DLD1 (cell line): ENCODE data around the gene IKBIP.
"Not testable (repeated sequence)": the region's sequence is repeated elsewhere in the genome, so short reads cannot be mapped to it uniquely, and the experiment has no call there.

Source experiments
- in situ Hi-C: cut with HindIII; loops from 2 replicates; pipeline ENCODE4 v1.10.0; 2017; ENCODE audit warnings: low sequenced_read_pairs

Gene IKBIP

GRCh38 chr12:98638009-98638408, 6.6 kb downstream of the IKBIP start:
- in situ Hi-C loops: no loop called here

DNA sequence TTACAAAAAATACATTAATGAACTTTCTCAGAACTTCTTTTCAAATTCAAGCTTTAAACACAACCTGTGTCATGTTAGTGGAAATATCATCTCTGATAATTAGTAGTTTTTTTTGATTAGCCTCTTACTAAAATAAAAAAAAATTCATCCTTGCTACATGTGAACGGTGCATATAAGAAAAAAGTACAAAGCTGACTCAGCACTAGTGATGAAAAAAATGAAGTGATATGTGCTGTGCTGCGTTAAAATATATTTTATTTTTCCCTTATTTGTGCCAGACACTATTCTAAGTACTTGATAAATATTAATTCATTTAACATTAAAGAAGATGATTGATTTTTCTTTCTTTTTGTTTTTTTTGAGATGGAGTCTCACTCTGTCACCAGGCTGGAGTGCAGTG, 7.5 kb downstream of the IKBIP start:
- in situ Hi-C loops: no loop called here

DNA sequence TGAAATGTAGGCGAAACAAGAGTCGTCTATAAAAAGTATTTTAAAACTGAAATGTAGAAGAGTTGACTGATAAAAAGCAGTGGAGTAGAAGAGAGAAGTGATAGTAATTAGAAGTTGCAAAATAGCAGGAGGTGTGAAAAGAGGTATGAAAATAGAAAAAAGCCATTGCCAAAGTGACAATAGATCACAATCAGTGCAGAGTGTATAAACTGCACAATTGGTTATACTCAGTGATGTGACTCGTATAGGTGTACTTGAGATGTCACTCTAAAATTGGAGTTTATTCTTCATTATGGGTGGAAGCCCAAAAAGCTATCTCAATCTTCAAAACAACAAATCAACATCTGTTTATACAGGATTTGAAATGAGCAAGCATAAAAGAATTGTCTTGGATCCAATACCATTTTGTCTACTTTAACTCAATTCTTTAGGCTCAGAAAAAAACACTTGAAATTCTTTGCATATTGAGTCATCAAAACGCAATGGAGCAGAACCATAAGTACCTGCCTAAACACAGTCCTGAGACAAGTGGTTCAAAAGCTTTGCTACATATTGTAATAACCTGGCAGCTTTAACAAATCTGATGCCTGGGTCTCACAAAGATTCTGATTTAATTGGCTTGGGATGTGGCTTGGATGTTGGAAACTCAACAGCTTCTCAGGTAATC, 8.8 kb downstream of the IKBIP start:
- in situ Hi-C loops: no loop called here

- in situ Hi-C loops: no loop called here
These were observed 25.6 kb downstream of the IKBIP start for GRCh38 chr12:98618952-98619351.

DNA sequence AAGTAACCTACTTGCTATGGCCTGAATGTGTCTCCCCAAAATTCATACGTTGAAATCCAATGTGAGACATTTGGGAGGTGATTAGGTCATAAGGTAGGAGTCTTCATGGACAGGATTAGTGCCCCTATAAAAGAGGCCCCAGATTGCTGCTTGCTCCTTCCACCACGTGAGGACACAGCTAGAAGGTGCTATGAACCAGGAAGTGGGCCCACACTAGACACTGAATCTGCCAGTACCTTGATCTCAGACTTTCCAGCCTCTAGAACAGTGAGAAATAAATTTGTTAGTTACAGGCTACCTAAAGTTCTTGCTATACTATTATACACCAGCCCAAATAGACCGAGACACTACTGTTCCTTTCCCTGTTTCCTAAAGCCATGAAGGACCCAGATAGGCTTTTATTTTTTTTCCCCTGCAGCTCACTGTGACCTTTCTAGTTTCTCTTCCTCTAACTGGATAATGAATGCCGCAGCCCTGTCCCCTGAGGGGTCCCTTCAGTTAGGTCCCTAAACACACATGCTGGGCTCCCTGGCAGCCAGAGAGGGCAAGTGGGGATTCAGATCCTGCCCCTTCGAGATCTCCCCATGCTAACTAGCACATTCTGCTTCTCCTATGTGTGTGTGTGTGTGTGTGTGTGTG, 31.8 kb downstream of the IKBIP start:
- in situ Hi-C loops: no loop called here

GRCh38 chr12:98610596-98610995, 34.0 kb downstream of the IKBIP start:
- in situ Hi-C loops: no loop called here

GRCh38 chr12:98606359-98606988, 38.1 kb downstream of the IKBIP start:
- in situ Hi-C loops: no loop called here

DNA sequence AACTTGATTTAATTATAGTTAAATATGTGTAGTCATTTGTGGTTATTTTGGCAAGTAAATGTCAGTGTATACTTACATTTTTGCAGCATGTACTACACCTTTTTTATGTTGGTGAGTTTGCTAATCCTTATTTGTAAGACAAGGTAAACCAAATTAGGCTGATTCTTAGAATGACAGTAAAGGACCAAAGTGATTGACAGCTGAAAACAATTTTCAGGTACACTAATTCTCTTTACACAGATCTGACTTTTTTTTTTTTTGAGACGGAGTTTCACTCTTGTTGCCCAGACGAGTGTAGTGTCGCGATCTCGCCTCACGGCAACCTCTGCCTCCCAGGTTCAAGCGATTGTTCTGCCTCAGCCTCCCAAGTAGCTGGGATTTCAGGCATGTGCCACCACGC, 42.7 kb downstream of the IKBIP start:
- in situ Hi-C loops: no loop called here

GRCh38 chr12:98597313-98597712, 47.3 kb downstream of the IKBIP start:
- in situ Hi-C loops: not testable (repeated sequence)

- in situ Hi-C loops: no loop called here
These were observed 49.2 kb downstream of the IKBIP start for GRCh38 chr12:98595243-98595988.

DNA sequence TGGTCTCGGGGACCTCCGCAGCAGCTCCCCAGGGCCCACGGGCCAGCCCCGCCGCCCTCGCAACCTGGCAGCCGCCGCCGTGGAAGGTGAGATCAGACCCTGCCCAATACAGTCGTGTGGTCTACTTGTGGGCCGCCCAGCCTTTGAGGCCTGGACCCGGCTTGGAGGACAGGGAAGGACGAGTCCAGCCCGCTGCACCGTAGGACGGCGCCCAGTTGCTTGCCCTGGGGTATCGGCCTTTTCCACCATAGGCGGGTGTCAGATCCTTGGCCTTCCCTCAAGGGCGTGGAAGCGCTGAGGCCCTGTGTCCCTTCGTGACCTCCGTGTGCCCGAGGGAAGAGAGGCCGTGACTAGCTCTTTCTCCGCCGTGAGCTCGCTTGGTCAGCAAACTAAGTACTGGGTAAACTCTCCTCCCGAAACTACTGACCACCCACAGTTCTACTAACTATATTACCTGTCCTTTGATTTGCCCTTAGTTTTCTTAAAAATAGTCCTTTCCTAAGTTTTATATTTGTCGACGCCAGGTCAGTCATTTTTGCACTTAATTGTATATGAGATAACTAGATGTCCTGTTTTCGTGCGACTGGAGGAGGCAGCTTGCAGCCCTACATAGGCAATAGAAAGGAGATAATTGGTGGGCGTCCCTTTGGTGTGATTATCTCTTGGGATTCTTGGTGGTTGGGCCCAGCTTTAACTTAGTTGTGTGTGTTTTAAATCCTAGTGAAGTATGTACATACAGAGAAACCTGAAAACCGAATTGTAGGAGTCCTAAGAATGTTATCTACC, 50.3 kb downstream of the IKBIP start:
- in situ Hi-C loops: no loop called here

DNA sequence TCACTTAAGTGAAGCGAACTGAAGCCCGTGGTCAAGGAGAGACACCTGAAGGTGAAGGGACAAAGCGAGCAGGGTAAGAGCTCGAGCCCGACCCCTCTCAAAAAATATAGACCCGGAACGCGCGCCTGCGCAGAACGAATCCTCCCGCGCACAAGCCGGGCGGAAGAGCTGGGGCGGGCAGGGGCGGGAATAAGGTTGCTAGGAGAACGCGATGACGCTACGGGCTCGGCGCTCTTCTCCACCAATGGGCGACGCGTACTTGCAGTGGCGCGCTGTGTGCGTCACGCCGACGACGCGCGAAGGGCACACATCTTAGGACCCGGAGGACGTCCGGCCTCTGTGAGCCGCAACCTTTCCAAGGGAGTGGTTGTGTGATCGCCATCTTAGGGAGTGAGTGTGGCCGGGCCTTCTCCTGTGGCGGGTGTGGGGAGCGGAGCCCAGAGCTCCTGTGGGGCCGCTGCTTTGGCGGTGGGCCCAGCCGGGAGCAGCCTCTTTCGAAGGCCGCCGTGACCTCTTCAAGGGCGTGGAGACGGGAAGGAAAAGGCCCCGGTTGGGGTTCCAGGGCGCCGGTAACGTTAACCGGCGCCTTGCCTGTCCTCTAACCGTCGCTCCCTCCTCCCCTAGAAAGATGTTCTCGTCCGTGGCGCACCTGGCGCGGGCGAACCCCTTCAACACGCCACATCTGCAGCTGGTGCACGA, 51.1 kb downstream of the IKBIP start, which contains the start of gene SLC25A3:
SLC25A3 (plus strand) TSS at position 336 of the 699 bp plus-strand sequence; CDS start at position 629, 293 bp downstream.
- in situ Hi-C loops: no loop called here

DNA sequence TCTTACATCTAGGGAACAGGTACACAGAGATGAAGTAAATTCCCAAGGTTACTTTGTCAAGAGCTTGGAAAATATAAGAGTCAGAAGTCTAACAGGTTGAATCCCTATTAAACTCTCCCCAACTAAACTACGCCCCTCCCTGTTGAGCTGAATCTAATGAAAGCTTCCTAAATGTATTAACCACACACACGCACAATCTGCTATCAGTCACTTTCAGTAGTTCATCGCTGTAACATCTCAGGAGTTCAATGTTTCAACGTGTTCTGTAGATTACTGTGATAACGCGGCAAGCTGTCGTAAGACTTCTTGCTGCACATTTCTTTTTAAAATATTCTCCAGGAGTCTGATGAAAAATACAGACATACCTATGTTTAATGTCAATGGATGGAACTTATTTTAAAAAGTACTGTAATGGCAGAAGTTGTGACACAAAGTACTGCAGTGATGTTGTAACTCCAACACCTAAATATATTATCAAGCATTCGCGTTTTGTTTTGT, 51.7 kb downstream of the IKBIP start:
- in situ Hi-C loops: no loop called here

GRCh38 chr12:98591209-98591608, 53.4 kb downstream of the IKBIP start:
- in situ Hi-C loops: no loop called here

GRCh38 chr12:98587084-98587483, 57.5 kb downstream of the IKBIP start:
- in situ Hi-C loops: no loop called here

DNA sequence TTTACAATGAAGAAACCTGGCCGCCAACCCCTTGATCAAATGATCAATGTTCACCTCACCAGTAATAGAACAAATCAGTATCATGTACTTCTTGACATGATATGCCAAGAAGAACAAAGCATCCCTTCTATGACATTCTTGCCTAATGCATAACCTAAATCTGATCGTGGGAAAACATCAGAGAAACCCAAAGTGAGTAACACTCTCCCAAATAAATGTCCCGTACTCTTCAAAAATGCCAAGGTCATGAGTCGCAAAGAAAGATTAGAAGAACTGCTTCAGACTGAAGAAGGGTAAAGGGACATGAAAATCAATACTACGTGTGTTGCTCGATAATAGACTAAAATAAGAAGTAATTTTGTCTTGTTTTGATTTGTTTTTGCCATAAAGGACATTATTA, 62.5 kb downstream of the IKBIP start:
- in situ Hi-C loops: no loop called here

- in situ Hi-C loops: no loop called here
These were observed 63.5 kb downstream of the IKBIP start for GRCh38 chr12:98581101-98581500.

- in situ Hi-C loops: no loop called here
These were observed 63.9 kb downstream of the IKBIP start for GRCh38 chr12:98580695-98581094.

- in situ Hi-C loops: no loop called here
These were observed 64.8 kb downstream of the IKBIP start for GRCh38 chr12:98579835-98580234.

- in situ Hi-C loops: no loop called here
These were observed 65.2 kb downstream of the IKBIP start for GRCh38 chr12:98579347-98579746.
